ENCODE measurements around the gene BCL3. TPM values are rescaled to one million over a fixed set of nuclear protein-coding genes. Genes with fewer than 3 reads are reported as not detected.

BCL3 gene
- total and polyA plus RNA-seq, 2 of the 13 experiments (the other 11 are each of a cell fraction or from before 2014, with no cell fraction given), result 2.3 to 4.0 TPM

DNA sequence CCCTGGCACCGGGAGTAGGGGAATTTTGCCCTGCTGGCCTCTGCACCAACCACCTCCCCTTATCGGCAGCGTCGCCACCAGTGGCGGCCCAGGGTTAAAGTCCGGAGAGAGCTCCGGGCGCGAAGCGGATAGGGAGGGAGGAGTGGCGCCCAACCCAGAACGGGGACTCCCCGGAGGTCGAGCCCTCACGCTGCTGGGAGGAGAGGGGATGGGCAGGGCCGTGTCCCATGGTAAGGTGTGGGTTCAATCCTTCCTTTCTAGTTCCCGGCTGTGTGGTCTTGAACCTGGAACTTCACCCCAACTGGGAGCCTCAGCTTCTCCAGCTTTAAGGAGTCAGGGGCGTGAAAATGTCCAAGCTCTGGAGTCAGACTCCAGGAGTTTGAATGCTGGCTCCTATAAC lies 23.3 kb upstream of the BCL3 start (continued):
- TF ChIP-seq ZNF792 (CRISPR knock-in tag; IDR thresholded peaks at IDR 0.05), result peak; percentile 67; the same call in 1 of the 2 replicates
- TF ChIP-seq SOX6 (IDR thresholded peaks at IDR 0.05), result no peak
- peak; percentile 51 for TF ChIP-seq SOX6 (CRISPR knock-in tag; IDR thresholded peaks at IDR 0.05)
- TF ChIP-seq, protein P1, sequence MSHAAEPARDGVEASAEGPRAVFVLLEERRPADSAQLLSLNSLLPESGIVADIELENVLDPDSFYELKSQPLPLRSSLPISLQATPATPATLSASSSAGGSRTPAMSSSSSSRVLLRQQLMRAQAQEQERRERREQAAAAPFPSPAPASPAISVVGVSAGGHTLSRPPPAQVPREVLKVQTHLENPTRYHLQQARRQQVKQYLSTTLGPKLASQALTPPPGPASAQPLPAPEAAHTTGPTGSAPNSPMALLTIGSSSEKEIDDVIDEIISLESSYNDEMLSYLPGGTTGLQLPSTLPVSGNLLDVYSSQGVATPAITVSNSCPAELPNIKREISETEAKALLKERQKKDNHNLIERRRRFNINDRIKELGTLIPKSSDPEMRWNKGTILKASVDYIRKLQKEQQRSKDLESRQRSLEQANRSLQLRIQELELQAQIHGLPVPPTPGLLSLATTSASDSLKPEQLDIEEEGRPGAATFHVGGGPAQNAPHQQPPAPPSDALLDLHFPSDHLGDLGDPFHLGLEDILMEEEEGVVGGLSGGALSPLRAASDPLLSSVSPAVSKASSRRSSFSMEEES (CRISPR knock-in tag; IDR thresholded peaks at IDR 0.05), result peak; percentile 41; the same call in 1 of the 2 replicates
- TF ChIP-seq TGIF2 (CRISPR knock-in tag; IDR thresholded peaks at IDR 0.05), result peak; percentile 42; the same call in 1 of the 2 replicates
- TF ChIP-seq, protein P2, sequence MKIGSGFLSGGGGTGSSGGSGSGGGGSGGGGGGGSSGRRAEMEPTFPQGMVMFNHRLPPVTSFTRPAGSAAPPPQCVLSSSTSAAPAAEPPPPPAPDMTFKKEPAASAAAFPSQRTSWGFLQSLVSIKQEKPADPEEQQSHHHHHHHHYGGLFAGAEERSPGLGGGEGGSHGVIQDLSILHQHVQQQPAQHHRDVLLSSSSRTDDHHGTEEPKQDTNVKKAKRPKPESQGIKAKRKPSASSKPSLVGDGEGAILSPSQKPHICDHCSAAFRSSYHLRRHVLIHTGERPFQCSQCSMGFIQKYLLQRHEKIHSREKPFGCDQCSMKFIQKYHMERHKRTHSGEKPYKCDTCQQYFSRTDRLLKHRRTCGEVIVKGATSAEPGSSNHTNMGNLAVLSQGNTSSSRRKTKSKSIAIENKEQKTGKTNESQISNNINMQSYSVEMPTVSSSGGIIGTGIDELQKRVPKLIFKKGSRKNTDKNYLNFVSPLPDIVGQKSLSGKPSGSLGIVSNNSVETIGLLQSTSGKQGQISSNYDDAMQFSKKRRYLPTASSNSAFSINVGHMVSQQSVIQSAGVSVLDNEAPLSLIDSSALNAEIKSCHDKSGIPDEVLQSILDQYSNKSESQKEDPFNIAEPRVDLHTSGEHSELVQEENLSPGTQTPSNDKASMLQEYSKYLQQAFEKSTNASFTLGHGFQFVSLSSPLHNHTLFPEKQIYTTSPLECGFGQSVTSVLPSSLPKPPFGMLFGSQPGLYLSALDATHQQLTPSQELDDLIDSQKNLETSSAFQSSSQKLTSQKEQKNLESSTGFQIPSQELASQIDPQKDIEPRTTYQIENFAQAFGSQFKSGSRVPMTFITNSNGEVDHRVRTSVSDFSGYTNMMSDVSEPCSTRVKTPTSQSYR (CRISPR knock-in tag; IDR thresholded peaks at IDR 0.05; ENCODE audit: borderline replicate concordance), result peak; percentile 20; the same call in 1 of the 2 replicates
- TF ChIP-seq MED1 (CRISPR knock-in tag; IDR thresholded peaks at IDR 0.05), result peak; percentile 71; the same call in 1 of the 2 replicates
- no peak for TF ChIP-seq NPAS2 (CRISPR knock-in tag; IDR thresholded peaks at IDR 0.05; ENCODE audit: borderline replicate concordance)
- TF ChIP-seq, protein P3, sequence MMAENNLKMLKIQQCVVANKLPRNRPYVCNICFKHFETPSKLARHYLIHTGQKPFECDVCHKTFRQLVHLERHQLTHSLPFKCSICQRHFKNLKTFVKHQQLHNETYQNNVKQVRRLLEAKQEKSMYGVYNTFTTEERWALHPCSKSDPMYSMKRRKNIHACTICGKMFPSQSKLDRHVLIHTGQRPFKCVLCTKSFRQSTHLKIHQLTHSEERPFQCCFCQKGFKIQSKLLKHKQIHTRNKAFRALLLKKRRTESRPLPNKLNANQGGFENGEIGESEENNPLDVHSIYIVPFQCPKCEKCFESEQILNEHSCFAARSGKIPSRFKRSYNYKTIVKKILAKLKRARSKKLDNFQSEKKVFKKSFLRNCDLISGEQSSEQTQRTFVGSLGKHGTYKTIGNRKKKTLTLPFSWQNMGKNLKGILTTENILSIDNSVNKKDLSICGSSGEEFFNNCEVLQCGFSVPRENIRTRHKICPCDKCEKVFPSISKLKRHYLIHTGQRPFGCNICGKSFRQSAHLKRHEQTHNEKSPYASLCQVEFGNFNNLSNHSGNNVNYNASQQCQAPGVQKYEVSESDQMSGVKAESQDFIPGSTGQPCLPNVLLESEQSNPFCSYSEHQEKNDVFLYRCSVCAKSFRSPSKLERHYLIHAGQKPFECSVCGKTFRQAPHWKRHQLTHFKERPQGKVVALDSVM (CRISPR knock-in tag; IDR thresholded peaks at IDR 0.05), result 0 out of 2 replicates have a peak, but pooled peaks have one; percentile 10
- TF ChIP-seq, protein P4, sequence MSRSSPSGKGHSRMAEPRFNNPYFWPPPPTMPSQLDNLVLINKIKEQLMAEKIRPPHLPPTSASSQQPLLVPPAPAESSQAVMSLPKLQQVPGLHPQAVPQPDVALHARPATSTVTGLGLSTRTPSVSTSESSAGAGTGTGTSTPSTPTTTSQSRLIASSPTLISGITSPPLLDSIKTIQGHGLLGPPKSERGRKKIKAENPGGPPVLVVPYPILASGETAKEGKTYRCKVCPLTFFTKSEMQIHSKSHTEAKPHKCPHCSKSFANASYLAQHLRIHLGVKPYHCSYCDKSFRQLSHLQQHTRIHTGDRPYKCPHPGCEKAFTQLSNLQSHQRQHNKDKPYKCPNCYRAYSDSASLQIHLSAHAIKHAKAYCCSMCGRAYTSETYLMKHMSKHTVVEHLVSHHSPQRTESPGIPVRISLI (CRISPR knock-in tag; IDR thresholded peaks at IDR 0.05; ENCODE audit: borderline replicate concordance), result peak; percentile 22; the same call in 1 of the 2 replicates
- TF ChIP-seq ZNF609 (CRISPR knock-in tag; IDR thresholded peaks at IDR 0.05; ENCODE audit: borderline replicate concordance), result peak; percentile 70; the same call in 1 of the 2 replicates
- peak; percentile 34; the same call in 1 of the 2 replicates for TF ChIP-seq POLR2G (IDR thresholded peaks at IDR 0.05; ENCODE audit: low read depth, low read length)
- TF ChIP-seq SMAD3 (CRISPR knock-in tag; IDR thresholded peaks at IDR 0.05), result no peak
- TF ChIP-seq, protein P5, sequence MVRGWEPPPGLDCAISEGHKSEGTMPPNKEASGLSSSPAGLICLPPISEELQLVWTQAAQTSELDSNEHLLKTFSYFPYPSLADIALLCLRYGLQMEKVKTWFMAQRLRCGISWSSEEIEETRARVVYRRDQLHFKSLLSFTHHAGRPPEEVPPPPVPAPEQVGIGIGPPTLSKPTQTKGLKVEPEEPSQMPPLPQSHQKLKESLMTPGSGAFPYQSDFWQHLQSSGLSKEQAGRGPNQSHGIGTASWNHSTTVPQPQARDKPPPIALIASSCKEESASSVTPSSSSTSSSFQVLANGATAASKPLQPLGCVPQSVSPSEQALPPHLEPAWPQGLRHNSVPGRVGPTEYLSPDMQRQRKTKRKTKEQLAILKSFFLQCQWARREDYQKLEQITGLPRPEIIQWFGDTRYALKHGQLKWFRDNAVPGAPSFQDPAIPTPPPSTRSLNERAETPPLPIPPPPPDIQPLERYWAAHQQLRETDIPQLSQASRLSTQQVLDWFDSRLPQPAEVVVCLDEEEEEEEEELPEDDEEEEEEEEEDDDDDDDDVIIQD (CRISPR knock-in tag; IDR thresholded peaks at IDR 0.05; ENCODE audit: low read depth), result 0 out of 2 replicates have a peak, but pooled peaks have one; percentile 51
- peak; percentile 31; the same call in 1 of the 2 replicates for TF ChIP-seq FOSL2 (CRISPR knock-in tag; IDR thresholded peaks at IDR 0.05)
- TF ChIP-seq ISL2 (CRISPR knock-in tag; IDR thresholded peaks at IDR 0.05), result peak; percentile 64
